ENCODE data around the gene PTPRM.
A peak's percentile ranks its signal among the peaks of the same experiment; 100 is the strongest.

The PTPRM gene

DNA sequence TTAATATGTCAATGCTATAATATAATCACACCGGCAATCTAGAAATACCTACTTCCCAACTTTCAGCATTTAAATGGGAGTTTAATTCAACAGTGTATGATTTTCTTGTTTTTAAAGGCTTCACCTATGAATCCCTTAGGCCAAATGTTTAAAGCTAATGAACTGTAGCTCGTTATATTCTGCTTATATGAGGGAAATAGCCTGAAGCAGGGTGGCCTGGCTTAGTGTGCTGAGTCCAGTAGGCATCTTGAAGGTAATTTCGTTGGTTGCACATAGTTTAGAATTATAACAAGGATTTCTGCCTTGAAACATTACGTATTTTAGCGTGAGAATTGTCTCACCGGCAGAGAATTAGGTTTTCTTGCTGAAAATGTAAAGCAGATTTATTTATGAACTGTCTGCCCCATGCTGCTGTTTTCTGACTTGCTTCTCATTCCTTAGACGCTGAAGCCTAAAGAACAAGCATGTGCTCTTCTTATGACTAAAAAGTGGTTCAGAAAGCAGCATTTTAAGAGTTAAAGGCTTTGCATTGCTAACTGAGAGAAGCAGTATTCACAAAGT is 608.5 kb downstream of the PTPRM start:
- no peak for DNase-seq (ENCODE audit: low spot score)

DNA sequence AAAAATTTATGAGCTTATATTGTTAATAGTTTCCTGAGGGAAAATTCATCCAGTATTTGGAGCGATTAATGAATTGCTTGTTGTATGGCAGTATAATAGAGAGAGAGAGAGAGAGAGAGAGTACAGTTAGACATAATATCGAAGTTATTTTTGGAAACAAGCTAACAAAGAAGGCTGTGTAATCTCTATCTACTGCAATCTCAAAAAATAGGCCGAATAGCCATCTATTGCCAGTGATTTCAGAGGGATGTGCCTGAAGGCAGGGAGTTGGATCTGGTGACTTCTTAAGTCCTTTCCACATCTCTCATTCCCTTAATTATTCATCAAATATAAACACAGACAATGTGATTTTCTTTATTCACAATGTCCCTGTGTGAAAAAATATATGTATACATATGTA is 609.0 kb downstream of the PTPRM start:
- DNase-seq (ENCODE audit: low spot score) = no peak

DNA sequence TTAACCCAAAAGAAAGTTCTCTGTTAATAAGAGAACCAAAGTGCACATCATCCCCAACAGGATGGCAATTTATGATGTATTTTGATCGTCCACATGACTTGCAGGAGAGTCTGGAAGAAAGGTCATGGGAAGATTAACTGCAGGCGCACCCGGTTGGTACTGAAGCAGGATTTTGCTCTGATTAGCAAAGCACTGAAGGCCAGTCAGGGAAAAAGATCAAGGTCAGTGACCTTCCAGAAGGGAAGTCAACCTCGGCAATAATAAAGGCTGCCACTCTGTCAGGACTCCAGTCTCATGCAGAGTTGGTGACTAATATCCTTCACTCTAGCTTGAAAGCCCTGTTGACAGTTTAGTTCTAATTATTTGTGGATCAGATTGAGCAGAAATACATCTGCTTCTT is 609.4 kb downstream of the PTPRM start:
- DNase-seq (ENCODE audit: low spot score) = peak; percentile 50

DNA sequence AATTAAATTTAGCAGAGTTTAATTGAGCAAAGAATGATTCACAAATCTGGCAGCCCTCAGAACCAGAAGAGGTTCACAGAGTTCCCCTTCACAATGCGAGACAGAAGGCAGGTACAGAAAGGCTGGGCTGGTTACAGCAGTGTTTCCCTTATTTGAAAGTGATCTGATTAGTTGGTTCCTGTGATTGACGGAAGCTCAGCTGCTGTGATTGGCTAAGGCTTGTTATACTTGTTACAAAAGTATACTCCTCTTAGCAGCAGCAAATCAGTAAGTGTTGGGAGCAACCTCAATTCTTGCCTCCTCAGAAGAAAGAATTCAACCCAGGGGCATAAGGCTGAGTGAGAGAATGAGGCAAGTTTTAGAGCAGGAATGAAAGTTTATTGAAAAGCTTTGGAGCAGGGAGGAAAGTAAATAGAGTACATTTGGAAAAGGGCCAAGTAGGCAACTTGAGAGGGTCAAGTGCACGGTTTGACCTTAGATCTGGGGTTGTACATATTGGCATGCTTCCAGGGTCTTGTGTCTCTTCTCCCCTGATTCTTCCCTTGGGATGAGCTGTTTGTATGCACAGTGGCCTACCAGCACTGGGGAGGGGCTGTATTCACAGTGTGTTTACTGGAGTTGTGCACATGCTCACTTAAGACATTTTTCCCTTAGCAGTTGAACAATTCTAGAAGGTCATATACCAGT is 610.4 kb downstream of the PTPRM start:
- peak; percentile 58 for DNase-seq (ENCODE audit: low spot score)

DNA sequence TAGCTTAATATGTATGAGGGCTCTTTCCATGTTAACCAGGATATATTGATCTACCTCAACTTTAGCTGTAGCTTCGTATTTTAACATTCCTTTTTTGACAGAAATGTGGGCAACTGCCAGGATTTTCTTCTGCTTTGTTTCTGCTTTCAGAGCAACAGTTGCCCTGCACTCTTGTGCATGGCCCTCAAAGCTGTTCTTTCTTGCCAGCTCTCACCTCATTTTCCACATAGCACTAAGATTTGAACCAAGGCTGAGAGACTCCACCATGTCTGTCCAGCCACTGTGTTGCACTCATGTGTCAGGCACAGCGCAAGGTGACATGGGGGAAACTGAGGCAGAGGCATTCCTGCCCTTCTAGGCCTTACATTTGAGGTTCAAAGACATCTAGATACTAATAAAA is 619.3 kb downstream of the PTPRM start:
- DNase-seq (ENCODE audit: low spot score) = no peak

DNA sequence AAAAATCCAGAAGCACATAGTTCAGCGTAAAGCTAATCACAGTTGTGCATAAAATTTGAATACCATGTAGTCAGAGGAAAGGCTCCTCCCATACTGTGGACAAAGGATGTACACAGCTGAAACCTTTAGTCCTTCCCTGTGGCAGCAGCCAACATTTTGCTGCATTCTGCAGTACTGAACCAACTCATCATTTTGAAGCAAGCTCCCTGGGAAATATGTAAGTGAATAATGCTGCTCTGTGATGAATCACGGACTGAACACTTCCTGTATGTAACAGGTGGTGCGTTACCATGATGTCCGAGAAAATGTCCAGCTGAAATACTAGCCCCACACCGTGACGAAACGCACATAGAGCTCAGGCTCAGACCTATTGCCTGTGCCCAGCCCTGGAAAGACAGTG is 621.1 kb downstream of the PTPRM start:
- peak; percentile 18 for DNase-seq (ENCODE audit: low spot score)

DNA sequence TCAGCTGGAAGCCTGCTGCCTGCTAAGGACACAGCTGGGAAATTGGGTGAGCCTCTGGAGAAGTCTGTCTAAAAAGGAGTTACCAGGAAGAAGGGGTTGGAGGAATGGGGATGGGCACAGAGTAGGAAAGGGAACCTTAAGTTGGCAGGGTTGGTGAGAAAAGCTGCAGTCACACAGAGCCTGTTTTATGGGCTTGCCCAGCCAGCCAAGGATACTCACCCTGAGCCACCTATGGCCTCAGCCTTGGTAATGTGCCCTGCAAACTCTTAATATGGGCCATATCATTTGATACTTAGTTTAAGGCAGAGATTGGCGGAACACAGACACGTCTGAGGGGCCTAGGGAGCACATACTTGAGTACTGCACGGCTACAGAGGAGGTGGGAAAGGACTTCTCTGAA is 623.9 kb downstream of the PTPRM start:
- no peak for DNase-seq (ENCODE audit: low spot score)

DNA sequence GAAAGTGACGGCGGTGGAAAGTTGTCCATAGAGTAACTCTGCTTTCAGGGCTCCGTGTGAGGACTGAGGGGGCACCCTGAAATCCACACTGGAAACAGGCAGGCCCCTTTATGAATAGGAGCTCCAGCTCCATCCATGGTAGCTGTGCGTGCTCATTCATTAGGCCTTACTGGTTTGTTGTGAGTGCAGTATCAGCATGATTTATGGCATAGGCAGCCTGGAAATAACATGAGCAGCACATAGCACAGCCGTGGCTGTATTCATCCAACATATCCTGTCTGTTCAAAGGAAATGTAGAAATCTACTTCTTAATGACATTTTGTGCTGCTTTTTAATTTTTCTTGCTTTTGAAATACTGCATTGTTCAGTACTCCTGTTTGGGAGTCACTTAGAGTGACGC is 627.3 kb downstream of the PTPRM start:
- no peak for DNase-seq (ENCODE audit: low spot score)

DNA sequence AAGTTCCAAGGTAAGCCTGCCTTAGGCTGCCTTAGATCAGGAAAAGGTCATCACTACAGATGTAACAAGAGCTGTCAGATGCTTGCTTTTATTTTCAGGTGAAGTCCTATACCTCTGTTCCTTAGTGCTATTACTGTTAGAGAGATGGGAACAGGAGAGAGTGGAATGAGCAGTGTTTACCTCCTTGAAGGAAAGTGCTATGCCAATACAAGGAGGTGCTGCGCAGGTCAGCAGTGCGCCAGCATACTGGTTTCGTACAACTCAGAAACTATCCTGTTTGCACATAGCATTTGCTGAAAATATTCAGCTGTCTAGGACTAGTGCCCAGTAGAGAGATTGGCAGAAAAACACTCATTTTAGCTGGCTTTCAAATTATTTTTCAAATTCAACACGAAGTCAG is 629.1 kb downstream of the PTPRM start:
- no peak for DNase-seq (ENCODE audit: low spot score)

DNA sequence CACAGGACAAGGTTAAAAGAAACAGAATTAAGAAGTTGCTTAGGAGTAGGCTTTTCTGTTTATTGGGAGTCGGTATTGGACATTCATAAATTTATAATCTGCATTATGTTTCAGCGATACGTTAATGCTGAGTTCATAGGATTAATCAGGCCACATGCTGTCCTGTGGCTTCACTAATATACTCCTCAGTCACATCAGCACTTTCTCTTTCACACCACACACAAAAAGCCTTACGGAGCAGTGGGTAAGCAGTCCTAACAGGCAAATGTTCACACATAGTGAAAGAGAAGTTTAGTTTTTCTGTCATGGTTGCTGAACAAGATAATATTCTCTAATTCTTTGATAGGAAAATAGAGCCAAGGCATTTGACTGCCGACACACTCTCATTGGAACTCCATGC is 630.4 kb downstream of the PTPRM start:
- no peak for DNase-seq (ENCODE audit: low spot score)

DNA sequence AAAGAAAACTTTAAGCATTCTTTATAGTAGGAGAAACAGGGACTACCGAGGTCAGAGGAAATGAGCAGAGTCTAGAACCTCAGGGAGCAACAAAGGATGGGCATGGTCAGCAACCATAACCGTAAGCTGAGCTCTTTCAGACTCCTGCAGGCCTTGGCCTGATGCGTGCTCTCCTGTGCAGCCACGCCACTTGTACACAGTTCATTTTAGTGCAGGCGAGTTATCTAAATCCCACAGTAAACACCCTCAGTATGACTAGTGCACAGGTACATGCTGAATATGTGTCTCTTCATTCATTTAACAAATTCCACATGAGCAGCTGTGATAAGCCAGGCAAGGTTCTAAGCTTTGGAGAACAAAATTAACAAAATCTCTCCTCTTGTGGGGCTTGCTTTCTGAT is 640.9 kb downstream of the PTPRM start:
- DNase-seq (ENCODE audit: low spot score) = no peak

DNA sequence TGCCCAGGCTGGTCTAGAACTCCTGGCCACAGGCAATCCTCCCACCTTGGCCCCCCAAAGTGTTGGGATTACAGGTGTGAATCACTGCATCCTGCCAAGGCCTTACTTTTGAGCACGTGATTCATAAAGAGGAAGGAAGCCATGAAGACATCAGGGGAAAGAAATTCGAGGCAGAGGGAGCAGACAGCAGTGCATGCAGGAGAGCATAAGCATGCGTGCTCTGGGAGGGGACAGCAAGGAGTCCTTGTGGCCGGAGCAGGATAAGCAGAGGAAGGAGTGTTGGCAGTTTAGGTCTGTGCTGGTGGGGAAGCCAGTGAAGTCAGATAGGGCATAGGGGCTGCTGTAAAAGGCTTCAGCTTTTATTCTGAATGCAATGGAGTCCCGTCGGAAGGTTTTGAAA is 641.6 kb downstream of the PTPRM start:
- peak; percentile 13 for DNase-seq (ENCODE audit: low spot score)

DNA sequence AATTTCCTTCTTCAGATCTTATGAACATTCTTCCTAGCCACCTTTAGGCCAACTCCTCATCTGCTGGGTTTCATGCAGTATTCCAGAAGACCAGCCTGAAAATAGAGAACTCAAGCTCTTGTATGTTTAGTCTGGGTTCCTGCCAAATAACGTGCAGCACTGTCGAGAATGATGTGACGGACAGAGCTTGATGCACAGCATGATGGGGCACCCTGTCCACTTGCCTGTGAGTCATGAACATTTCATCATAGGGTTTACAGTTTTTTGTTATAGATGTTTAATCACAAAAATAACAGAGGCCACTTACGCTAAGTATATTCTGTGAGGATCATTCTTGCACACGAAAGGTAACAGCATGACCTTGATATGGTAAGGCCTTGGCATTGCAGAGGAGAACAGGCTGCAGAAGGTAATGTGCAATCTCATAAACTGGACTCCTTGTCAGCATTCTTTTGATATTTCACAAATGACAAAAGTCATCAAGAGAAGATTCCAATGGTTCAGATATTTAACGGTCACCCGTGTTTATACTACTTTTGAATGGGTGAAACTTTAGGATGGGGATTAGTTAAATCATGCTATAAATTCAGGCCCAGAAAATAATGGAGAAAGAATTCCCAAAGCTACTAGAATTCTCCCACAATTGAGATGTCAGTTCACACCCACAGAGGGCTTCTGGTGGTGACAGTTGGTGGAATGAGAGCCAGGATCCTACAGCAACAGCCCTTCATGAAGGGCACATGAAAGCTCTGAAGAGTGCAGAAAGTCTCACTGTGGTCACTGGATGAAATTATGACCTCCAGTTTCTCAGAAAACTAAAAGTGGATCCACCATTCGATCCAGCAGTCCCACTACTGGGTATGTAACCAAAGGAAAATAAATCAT is 646.0 kb downstream of the PTPRM start:
- peak; percentile 23 for DNase-seq (ENCODE audit: low spot score)

DNA sequence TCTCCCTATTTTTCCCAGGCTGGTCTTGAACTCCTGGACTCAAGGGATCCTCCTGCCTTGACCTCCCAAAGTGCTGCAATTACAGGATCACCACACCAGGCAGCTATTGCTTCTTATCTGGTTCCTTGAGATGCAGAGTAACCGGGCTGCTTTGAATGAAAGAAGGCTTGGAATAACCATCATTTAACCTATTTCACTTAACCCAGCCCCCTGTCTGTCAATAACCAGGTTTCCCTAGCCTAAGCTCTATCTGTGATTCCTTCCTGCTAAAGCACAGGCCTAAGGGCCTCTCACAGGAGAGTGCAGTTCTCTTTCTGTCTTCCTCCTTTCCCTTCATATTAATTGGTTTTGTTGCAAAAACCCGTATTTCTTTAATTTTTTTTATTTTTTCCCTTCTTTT is 648.6 kb downstream of the PTPRM start:
- no peak for DNase-seq (ENCODE audit: low spot score)

DNA sequence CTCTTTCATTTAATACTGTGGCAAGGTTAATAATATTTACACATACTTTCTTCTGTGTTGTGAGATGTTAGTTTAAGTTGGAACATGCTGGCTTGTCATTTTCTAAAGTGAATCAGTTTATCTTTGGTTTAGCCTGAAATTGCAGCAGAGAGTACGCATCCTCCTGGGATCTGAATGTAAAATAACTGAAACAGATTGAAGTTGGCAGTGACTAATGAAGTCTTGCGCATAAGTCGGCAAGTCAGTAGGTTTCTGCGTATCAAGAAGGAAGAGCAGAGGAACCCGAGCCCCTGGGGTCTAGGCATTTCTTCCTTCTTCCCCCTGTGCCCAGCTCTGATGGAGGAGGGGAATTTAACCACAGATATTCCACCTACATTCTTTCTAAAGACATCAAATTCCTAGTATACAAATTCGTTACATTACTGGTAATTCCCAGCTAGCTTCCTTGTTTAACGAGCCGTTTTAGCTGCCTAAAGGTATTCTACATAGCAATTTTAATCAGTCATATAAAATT is 650.0 kb downstream of the PTPRM start:
- DNase-seq (ENCODE audit: low spot score) = no peak

DNA sequence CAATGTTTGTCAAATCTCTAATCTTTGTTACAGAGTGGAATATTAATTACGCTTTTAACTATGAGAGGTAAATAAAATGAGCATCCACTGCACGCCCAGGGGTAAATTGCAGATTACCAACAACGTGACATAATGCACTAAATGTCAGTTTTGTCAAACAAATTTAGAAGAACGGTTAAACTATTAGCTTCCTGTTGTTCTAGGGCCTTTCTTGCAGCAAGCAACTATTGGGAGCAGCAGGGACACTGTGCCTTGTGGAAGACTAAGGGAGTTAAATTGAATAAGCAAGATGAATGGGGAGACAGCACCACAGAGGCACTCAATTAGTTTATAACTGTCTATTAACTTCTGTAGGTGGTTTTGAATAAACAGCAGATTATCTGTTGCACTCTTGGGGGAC is 651.1 kb downstream of the PTPRM start:
- no peak for DNase-seq (ENCODE audit: low spot score)

DNA sequence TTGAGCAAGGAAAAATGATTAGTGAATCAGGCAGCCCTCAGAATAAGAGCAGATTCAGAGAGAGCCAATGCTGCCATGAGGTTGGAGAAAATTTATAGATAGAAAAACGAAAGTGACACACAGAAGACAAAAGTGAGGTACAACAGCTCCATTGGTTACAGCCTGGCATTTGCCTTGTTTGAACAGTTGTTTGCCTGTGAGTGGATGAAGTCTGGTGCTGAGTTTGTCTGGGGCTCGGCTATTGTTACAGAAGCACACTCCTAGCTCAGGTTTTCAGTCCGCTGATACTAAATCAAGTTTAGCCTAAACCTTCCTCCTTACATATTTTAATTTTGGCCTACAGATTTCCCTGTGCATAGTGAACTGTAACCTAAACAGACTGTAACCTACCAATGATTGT is 654.3 kb downstream of the PTPRM start:
- no peak for DNase-seq (ENCODE audit: low spot score)

DNA sequence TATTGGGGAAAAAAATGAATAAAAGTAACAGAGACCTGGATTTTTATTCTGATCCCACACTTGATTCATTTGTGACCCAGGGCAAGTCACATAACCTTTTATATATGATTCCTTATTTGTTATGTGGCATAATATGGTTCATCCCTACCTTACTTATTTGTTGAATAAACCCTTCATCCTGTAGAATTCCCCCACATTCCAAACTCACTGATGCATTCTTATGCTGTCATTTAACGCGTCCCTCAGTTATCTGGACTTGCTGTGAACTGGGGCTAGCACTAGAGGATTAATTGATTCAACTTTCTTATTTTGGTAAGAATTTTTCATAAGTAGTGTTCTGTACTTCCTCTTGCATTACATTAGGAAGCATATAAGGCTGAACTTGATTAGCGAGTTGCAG is 657.5 kb downstream of the PTPRM start:
- peak; percentile 52 for DNase-seq (ENCODE audit: low spot score)

DNA sequence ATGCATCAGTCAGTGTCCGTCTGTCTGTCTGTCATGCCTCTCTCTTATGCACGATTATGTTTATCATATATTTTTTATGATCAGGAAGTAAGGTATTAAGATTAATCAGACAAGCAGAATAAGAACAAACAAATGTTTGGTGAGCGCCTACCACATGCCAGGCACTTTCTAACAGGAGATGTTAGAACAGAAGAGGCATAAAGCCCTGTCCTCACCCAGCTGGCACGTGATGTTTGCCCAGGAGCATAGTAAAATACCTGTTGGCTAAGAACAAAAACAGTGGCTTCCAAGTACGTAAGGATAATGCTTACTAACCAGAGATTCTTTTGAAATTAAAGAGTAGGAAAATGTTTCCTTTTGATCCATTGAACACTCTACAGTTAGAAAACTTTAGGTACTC is 661.9 kb downstream of the PTPRM start:
- no peak for DNase-seq (ENCODE audit: low spot score)

DNA sequence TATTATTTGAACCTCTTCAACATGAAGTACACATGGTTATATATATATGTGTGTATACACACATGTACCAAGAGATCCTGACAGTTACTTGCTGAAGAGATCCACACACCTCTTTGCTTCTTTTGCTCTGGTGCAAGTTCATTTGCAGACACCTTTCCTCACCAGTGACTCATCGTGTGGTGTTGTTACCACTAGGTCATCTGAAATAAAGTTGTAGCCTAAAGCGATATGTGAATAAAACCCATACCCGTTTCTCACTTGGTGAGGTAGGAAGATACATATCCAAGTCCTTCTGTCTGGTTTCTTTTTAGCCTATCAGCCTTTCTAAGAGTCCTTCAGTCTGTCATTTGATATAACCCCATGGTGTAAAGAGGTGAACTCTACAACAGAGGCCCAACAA is 662.7 kb downstream of the PTPRM start:
- peak; percentile 20 for DNase-seq (ENCODE audit: low spot score)

DNA sequence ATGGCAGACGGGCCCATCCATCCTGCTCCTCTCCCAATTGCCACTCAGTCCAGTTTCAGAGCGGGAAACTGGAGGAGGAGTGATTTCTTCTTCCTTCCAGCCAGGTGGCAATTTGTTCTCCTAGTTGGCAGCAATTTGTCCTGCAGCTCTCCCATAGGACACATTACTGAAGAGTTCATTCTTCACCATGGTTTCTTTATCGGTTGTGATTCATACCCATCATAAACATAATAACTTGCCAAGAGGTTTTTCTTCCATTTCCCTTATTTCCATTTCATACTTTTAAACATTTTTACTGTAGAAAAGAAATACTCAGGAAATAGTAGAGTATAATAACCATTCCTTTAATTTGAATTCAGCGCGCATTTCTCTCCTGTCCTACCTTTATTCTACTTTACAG is 664.2 kb downstream of the PTPRM start:
- no peak for DNase-seq (ENCODE audit: low spot score)

DNA sequence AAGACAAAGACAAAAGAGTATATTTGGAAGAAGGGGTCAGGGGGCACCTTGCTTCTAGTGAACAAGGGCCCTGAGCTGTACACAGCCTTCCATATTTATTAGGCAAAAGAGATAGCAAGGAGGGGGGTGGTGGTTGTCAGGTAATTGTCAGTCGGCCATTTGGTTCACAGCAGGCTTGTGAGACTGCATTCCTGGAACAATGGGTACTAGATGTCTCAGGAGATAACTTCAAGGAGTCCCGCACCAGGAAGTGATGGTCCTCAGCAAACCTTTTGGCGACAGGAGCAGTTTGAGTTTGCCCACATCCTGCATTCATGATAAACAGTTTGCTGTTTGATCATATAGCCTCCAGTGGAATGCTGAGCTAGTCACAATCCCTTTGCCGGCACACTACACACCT is 665.7 kb downstream of the PTPRM start:
- no peak for DNase-seq (ENCODE audit: low spot score)

DNA sequence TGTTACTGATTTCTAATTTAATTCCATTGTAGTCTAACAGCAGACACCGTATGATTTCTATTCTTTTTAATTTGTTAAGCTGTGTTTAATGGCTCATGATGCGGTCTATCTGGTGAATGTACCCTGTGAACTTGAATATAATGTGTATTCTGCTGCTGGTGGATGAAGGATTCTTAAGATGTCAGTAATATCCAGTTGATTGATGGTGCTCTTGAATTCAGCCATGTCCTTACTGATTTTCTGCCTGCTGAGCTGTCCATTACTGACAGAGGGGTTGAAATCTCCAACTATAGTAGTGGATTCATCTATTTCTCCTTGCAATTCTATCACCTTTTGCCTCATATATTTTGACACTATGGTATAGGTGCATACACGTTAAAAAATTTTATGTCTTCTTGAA is 668.8 kb downstream of the PTPRM start:
- no peak for DNase-seq (ENCODE audit: low spot score)

Measured in kidney tubule cell (primary cell).